ENCODE measurements around the gene COX7A1. TPM values are rescaled to one million over a fixed set of nuclear protein-coding genes. Genes with fewer than 3 reads are reported as not detected.

The COX7A1 gene
- total and polyA plus RNA-seq, 4 donors, result 13.0 to 53.1 (median 36.0) TPM

GRCh38 chr19:36128392-36128736 is 23.9 kb downstream of the COX7A1 start:
- Histone ChIP-seq H3K9ac (ENCODE audit: insufficient read depth in 1 of 2, low read length in 2 of 2) (peak overlapping the region in 1 of 2 donors; percentile 83), H3K4me3 (peak overlapping the region; percentile 5), H3K27ac (ENCODE audit: low read depth in 1 of 2, low read length in 1 of 2) (peak overlapping the region; percentile 95 to 96), H3K4me1 (ENCODE audit: control insufficient read depth in 5 of 5, insufficient read depth in 5 of 5, low read length in 5 of 5) (peaks cover 0 to 5% (median 0%) of the 10 kb centered on the region in 5 donors), H3K27me3 (ENCODE audit: control insufficient read depth in 3 of 3, insufficient read depth in 3 of 3, low read length in 2 of 3) (no peaks in the 10 kb centered on the region), H3K36me3 (ENCODE audit: control insufficient read depth in 4 of 4, insufficient read depth in 4 of 4, low read length in 4 of 4) (peaks cover 4 to 13% (median 6%) of the 10 kb centered on the region in 4 donors), H3K9me3 (ENCODE audit: control insufficient read depth in 4 of 4, insufficient read depth in 3 of 4, low read length in 3 of 4) (no peaks in the 10 kb centered on the region)
- WGBS, 2 donors, result 10 to 17% methylated on average over 10 of the region's 10 CpGs
- TF ChIP-seq, protein P1, sequence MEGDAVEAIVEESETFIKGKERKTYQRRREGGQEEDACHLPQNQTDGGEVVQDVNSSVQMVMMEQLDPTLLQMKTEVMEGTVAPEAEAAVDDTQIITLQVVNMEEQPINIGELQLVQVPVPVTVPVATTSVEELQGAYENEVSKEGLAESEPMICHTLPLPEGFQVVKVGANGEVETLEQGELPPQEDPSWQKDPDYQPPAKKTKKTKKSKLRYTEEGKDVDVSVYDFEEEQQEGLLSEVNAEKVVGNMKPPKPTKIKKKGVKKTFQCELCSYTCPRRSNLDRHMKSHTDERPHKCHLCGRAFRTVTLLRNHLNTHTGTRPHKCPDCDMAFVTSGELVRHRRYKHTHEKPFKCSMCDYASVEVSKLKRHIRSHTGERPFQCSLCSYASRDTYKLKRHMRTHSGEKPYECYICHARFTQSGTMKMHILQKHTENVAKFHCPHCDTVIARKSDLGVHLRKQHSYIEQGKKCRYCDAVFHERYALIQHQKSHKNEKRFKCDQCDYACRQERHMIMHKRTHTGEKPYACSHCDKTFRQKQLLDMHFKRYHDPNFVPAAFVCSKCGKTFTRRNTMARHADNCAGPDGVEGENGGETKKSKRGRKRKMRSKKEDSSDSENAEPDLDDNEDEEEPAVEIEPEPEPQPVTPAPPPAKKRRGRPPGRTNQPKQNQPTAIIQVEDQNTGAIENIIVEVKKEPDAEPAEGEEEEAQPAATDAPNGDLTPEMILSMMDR (IDR thresholded peaks at IDR 0.05; ENCODE audit: control extremely low read depth, extremely low read depth), result no peak
- DNase-seq, result no peak
- ATAC-seq (ENCODE audit: insufficient read depth, low FRiP score), result no peak

GRCh38 chr19:36125557-36125956 is 26.7 kb downstream of the COX7A1 start:
- Histone ChIP-seq H3K36me3 (ENCODE audit: control insufficient read depth in 4 of 4, insufficient read depth in 4 of 4, low read length in 4 of 4) (peaks cover 6 to 33% (median 8%) of the 10 kb centered on the region in 4 donors), H3K4me3 (no peak overlapping the region), H3K9ac (ENCODE audit: insufficient read depth in 1 of 2, low read length in 2 of 2) (no peak overlapping the region), H3K4me1 (ENCODE audit: control insufficient read depth in 5 of 5, insufficient read depth in 5 of 5, low read length in 5 of 5) (peaks cover 0 to 5% (median 0%) of the 10 kb centered on the region in 5 donors), H3K27me3 (ENCODE audit: control insufficient read depth in 3 of 3, insufficient read depth in 3 of 3, low read length in 2 of 3) (no peaks in the 10 kb centered on the region), H3K9me3 (ENCODE audit: control insufficient read depth in 4 of 4, insufficient read depth in 3 of 4, low read length in 3 of 4) (no peaks in the 10 kb centered on the region), H3K27ac (ENCODE audit: low read depth in 1 of 2, low read length in 1 of 2) (no peak overlapping the region)
- ATAC-seq (ENCODE audit: insufficient read depth, low FRiP score) (no peak), DNase-seq (no peak)
- TF ChIP-seq, protein P1 (IDR thresholded peaks at IDR 0.05; ENCODE audit: control extremely low read depth, extremely low read depth), result no peak
- 77 to 85% methylated on average over 9 of the region's 9 CpGs for WGBS, 2 donors

DNA sequence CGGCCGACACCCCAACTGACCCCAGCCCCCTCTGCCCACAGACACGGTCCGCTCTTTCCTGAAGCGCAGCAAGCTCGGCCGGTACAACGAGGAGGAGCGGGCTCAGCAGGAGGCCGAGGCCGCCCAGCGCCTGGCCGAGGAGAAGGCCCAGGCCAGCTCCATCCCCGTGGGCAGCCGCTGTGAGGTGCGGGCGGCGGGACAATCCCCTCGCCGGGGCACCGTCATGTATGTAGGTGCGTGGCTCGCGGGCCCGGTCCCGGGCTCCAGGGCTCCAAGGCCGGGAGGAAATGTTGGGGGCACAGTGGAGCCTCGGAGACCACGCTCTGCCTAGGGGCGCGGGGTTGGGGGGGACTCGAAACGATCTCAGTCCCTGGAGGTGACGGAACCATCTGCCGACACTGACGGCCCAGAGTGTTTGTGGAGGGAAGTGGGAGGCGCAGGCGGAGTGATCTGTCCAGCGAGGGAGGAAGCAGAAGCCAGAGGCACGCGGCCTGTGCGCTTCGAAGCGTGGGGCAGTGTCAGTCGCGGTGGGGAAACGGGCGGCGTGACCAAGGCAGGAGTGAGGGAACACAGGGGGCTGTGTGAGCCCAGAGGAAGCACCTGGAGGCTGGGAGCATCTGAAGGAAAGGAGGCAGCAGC is 30.6 kb downstream of the COX7A1 start:
- no peak overlapping the region for H3K4me3 ChIP-seq
- peaks cover 0 to 2% (median 0%) of the 10 kb centered on the region in 5 donors for H3K4me1 ChIP-seq (ENCODE audit: control insufficient read depth in 5 of 5, insufficient read depth in 5 of 5, low read length in 5 of 5)
- H3K9me3 ChIP-seq (ENCODE audit: control insufficient read depth in 4 of 4, insufficient read depth in 3 of 4, low read length in 3 of 4), result no peaks in the 10 kb centered on the region
- TF ChIP-seq, protein P1 (IDR thresholded peaks at IDR 0.05; ENCODE audit: control extremely low read depth, extremely low read depth), result no peak
- peaks cover 6 to 51% (median 17%) of the 10 kb centered on the region in 4 donors for H3K36me3 ChIP-seq (ENCODE audit: control insufficient read depth in 4 of 4, insufficient read depth in 4 of 4, low read length in 4 of 4)
- ATAC-seq (ENCODE audit: insufficient read depth, low FRiP score), result no peak
- no peak overlapping the region for H3K9ac ChIP-seq (ENCODE audit: insufficient read depth in 1 of 2, low read length in 2 of 2)
- no peak for DNase-seq
- no peaks in the 10 kb centered on the region for H3K27me3 ChIP-seq (ENCODE audit: control insufficient read depth in 3 of 3, insufficient read depth in 3 of 3, low read length in 2 of 3)
- WGBS, 2 donors, result 84 to 87% methylated on average over 49 of the region's 49 CpGs
- no peak overlapping the region for H3K27ac ChIP-seq (ENCODE audit: low read depth in 1 of 2, low read length in 1 of 2)

DNA sequence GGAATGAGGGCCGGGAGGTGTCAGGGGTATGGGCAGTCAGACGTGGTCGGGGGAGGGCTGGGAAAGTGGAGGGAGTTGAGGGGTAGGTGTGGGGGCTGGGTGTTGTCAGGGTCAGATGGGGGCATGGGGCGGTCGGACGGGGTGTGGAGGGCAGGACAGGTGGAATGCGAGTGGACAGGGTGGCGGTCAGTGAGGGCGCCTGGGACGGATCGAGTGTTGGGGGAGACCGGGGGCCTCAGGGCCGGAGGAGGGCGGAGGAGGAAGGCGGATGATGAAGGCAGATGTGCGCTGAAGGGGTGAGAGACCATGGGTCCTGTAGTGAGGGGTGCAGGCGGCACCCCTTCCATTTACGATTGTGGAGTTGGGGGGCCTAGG is 31.3 kb downstream of the COX7A1 start:
- TF ChIP-seq, protein P1 (IDR thresholded peaks at IDR 0.05; ENCODE audit: control extremely low read depth, extremely low read depth), result no peak
- H3K9me3 ChIP-seq (ENCODE audit: control insufficient read depth in 4 of 4, insufficient read depth in 3 of 4, low read length in 3 of 4), result no peaks in the 10 kb centered on the region
- H3K4me3 ChIP-seq, result no peak overlapping the region
- no peak for ATAC-seq (ENCODE audit: insufficient read depth, low FRiP score)
- 95 to 96% methylated on average over 18 of the region's 18 CpGs for WGBS, 2 donors
- H3K27ac ChIP-seq (ENCODE audit: low read depth in 1 of 2, low read length in 1 of 2), result no peak overlapping the region
- DNase-seq, result no peak
- H3K4me1 ChIP-seq (ENCODE audit: control insufficient read depth in 5 of 5, insufficient read depth in 5 of 5, low read length in 5 of 5), result peaks cover 0 to 6% (median 0%) of the 10 kb centered on the region in 5 donors
- no peak overlapping the region for H3K9ac ChIP-seq (ENCODE audit: insufficient read depth in 1 of 2, low read length in 2 of 2)
- H3K27me3 ChIP-seq (ENCODE audit: control insufficient read depth in 3 of 3, insufficient read depth in 3 of 3, low read length in 2 of 3), result no peaks in the 10 kb centered on the region
- H3K36me3 ChIP-seq (ENCODE audit: control insufficient read depth in 4 of 4, insufficient read depth in 4 of 4, low read length in 4 of 4), result peaks cover 6 to 51% (median 17%) of the 10 kb centered on the region in 4 donors
